Right ventricle myocardium inferior (tissue), 1 donor: ENCODE measurements around the gene TSEN34. TPM values are rescaled to one million over a fixed set of nuclear protein-coding genes. Genes with fewer than 3 reads are reported as not detected.
A peak's percentile ranks its signal among the peaks of the same experiment; 100 is the strongest.
"Not testable (repeated sequence)": the region's sequence is repeated elsewhere in the genome, so short reads cannot be mapped to it uniquely, and the experiment has no call there.

Source experiments
- ATAC-seq: fragments of 200-7000 bp; cut with Tn5 transposase; one replicate; pipeline ENCODE4 v1.9.1; 2020; ENCODE audit warnings: mild to moderate bottlenecking, moderate library complexity
- DNase-seq: peaks from one replicate; pipeline ENCODE4 v3.0.0; 2021; ENCODE audit errors: missing footprints
- intact Hi-C: fragments of 100-400 bp; cut with DNase I; formaldehyde crosslinking; loops from one replicate; pipeline ENCODE4 v1.11.0; 2022
- total RNA-seq: library from RNA; stranded (reverse); fragmentation: NEBNext Ultra II Directional; extraction: Animal tissue kit (Norgen Biotek cat#: 25700); gene quantifications from one replicate; pipeline ENCODE4 v1.2.1, GENCODE V29; 2021
- donor health status: DM: no; HTN: yes; CAD: no; lungs with severe emphysema.

The TSEN34 gene
- total RNA-seq, 1 donor from 2014 or later: 16.1 TPM

GRCh38 chr19:54219702-54220101 is 28.6 kb downstream of the TSEN34 start:
- ATAC-seq, intact Hi-C loops, DNase-seq: not testable (repeated sequence)

- DNase-seq, ATAC-seq, intact Hi-C loops: not testable (repeated sequence)
These were observed 30.8 kb downstream of the TSEN34 start for GRCh38 chr19:54221947-54222346.

GRCh38 chr19:54222474-54223276 is 31.6 kb downstream of the TSEN34 start, which contains the start of gene LILRB3:
TSS of gene LILRB3 (minus strand) at chr19:54223007. CDS start at chr19:54222976, 31 bp downstream.
- intact Hi-C loops: not testable (repeated sequence)
- DNase-seq (peak; percentile 79), ATAC-seq (peak; percentile 88)

GRCh38 chr19:54223277-54223936 is 32.3 kb downstream of the TSEN34 start:
- ATAC-seq, DNase-seq, intact Hi-C loops: not testable (repeated sequence)

- ATAC-seq, intact Hi-C loops, DNase-seq: not testable (repeated sequence)
These were observed 32.8 kb downstream of the TSEN34 start for GRCh38 chr19:54223937-54224281.

GRCh38 chr19:54224619-54225018 is 33.5 kb downstream of the TSEN34 start:
- intact Hi-C loops, ATAC-seq, DNase-seq: not testable (repeated sequence)

- ATAC-seq (no peak), DNase-seq (no peak)
- intact Hi-C loops: no loop called here
These were observed 38.0 kb downstream of the TSEN34 start for GRCh38 chr19:54229146-54229545.

- ATAC-seq: no peak
- intact Hi-C loops: no loop called here
These were observed 38.9 kb downstream of the TSEN34 start for GRCh38 chr19:54230031-54230430.

GRCh38 chr19:54231077-54231931 is 40.2 kb downstream of the TSEN34 start:
- ATAC-seq (peak; percentile 85), DNase-seq (peak; percentile 94)
- intact Hi-C loops: loop anchor here (1.0 kb wide), 1 partner anchor 63 kb away; no protein-coding TSS in a partner anchor

More at GRCh38 chr19:54230031-54230430, 38.9 kb downstream of the TSEN34 start:
- DNase-seq: no peak

- intact Hi-C loops: no loop called here
- DNase-seq (no peak), ATAC-seq (no peak)
These were observed 42.8 kb downstream of the TSEN34 start for GRCh38 chr19:54233941-54234340.

- ATAC-seq, DNase-seq, intact Hi-C loops: not testable (repeated sequence)
These were observed 48.6 kb downstream of the TSEN34 start for GRCh38 chr19:54239491-54240371.

- DNase-seq, ATAC-seq, intact Hi-C loops: not testable (repeated sequence)
These were observed 49.5 kb downstream of the TSEN34 start for GRCh38 chr19:54240372-54241336.

- ATAC-seq, DNase-seq, intact Hi-C loops: not testable (repeated sequence)
These were observed 51.1 kb downstream of the TSEN34 start for GRCh38 chr19:54242234-54242633.

- DNase-seq: peak; percentile 79
- intact Hi-C loops: not testable (repeated sequence)
- peak; percentile 76 for ATAC-seq
These were observed 51.5 kb downstream of the TSEN34 start, which contains the start of gene LILRA6 for GRCh38 chr19:54242646-54243045. TSS of gene LILRA6 (minus strand) at chr19:54242790.

- not testable (repeated sequence) for DNase-seq
These were observed 52.7 kb downstream of the TSEN34 start for GRCh38 chr19:54243809-54244208.

More at GRCh38 chr19:54243809-54244208, 52.7 kb downstream of the TSEN34 start:
- intact Hi-C loops, ATAC-seq: not testable (repeated sequence)
